Measurements from ENCODE around the gene GABRG3. TPM values are rescaled to one million over a fixed set of nuclear protein-coding genes. Genes with fewer than 3 reads are reported as not detected.

GABRG3 gene
- total RNA-seq, 4 donors from 2014 or later, result 0.67 to 3.0 TPM; not detected in 2

DNA sequence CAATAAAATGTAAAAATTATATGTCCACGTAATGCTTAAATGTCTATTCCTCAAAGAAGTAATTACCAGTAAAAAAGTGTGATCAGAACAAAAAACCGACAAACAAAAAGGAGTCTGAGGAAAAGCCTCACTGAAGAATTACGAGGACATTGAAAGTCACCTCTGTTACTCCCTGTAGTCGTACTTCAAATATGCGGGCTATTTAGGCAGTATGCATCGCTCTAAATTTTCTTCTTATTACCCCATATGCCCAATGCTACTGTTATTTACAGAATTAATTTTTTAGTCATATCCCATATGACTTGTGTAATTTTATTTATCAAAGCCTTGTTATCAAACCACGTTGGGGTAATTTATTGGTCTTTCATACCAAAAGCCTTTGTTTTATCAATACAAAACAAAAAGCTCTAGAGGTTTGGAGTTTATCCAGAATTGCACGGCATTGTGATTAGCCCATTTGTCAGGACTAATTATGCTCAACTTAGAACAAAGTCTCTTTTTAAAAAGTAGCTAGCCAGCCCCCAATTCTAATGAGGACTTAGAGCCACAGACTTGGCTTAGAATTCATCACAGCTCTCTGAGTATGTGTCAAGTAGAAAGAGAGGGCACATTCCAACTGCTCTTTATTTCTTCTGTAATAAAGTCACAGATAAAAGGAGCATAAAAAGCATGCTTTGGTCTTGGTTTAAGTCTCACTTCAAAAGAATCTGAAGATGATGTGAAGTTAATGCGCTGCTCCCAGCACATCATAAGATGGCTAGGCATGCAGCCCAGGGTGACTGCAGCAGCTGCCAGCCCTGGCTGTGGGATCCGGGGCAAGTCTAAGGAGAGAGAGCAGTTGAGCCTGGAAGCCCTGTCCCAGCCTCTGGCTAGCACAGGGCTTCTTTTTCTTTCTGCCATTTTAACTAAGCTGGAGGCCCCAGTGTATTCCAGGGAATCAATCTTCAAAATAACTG, 521.0 kb downstream of the GABRG3 start:
- Histone ChIP-seq H3K9me3 (no peaks in the 10 kb centered on the region), H3K27ac (peak overlapping the region; percentile 7 to 77 (median 37)), H3K4me1 (peaks cover 17 to 23% of the 10 kb centered on the region in 2 donors), H3K36me3 (no peaks in the 10 kb centered on the region), H3K4me3 (replicated peaks in 1 of 3) (no peak overlapping the region), H3K27me3 (no peaks in the 10 kb centered on the region)
- TF ChIP-seq, protein P1, sequence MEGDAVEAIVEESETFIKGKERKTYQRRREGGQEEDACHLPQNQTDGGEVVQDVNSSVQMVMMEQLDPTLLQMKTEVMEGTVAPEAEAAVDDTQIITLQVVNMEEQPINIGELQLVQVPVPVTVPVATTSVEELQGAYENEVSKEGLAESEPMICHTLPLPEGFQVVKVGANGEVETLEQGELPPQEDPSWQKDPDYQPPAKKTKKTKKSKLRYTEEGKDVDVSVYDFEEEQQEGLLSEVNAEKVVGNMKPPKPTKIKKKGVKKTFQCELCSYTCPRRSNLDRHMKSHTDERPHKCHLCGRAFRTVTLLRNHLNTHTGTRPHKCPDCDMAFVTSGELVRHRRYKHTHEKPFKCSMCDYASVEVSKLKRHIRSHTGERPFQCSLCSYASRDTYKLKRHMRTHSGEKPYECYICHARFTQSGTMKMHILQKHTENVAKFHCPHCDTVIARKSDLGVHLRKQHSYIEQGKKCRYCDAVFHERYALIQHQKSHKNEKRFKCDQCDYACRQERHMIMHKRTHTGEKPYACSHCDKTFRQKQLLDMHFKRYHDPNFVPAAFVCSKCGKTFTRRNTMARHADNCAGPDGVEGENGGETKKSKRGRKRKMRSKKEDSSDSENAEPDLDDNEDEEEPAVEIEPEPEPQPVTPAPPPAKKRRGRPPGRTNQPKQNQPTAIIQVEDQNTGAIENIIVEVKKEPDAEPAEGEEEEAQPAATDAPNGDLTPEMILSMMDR (IDR thresholded peaks at IDR 0.05), result no peak
- no peak for TF ChIP-seq POLR2A (IDR thresholded peaks at IDR 0.05)
- WGBS, 2 donors, result 56 to 57% methylated on average over 10 of the region's 10 CpGs
- DNase-seq, result peak; percentile 85 to 90
- intact Hi-C loops (cut with DNase I), result no loop called here

- WGBS, 2 donors, result 69 to 83% methylated on average over 3 of the region's 3 CpGs
- Histone ChIP-seq H3K36me3 (no peaks in the 10 kb centered on the region), H3K4me3 (replicated peaks in 1 of 3) (no peak overlapping the region), H3K27me3 (no peaks in the 10 kb centered on the region), H3K4me1 (peaks cover 15 to 17% of the 10 kb centered on the region in 2 donors), H3K27ac (no peak overlapping the region), H3K9me3 (no peaks in the 10 kb centered on the region)
- no peak for TF ChIP-seq POLR2A (IDR thresholded peaks at IDR 0.05)
- TF ChIP-seq, protein P1 (IDR thresholded peaks at IDR 0.05), result no peak
- no peak for DNase-seq
- intact Hi-C loops (cut with DNase I), result no loop called here
Measured at GRCh38 chr15:27495963-27496459, 525.0 kb downstream of the GABRG3 start.

- no peak for TF ChIP-seq POLR2A (IDR thresholded peaks at IDR 0.05)
- TF ChIP-seq, protein P1 (IDR thresholded peaks at IDR 0.05), result no peak
- Histone ChIP-seq H3K4me3 (replicated peaks in 1 of 3) (no peak overlapping the region), H3K27ac (no peak overlapping the region), H3K36me3 (no peaks in the 10 kb centered on the region), H3K4me1 (no peaks in the 10 kb centered on the region), H3K27me3 (no peaks in the 10 kb centered on the region), H3K9me3 (no peaks in the 10 kb centered on the region)
- 95 to 96% methylated on average over 10 of the region's 10 CpGs for WGBS, 2 donors
- intact Hi-C loops (cut with DNase I), result no loop called here
- DNase-seq, result no peak
Measured at GRCh38 chr15:27498700-27499099, 527.7 kb downstream of the GABRG3 start.

GRCh38 chr15:27499191-27499590, 528.2 kb downstream of the GABRG3 start:
- WGBS, 2 donors, result 82 to 86% methylated on average over 4 of the region's 4 CpGs
- intact Hi-C loops (cut with DNase I), result no loop called here
- Histone ChIP-seq H3K4me1 (no peaks in the 10 kb centered on the region), H3K4me3 (replicated peaks in 1 of 3) (no peak overlapping the region), H3K36me3 (no peaks in the 10 kb centered on the region), H3K27ac (no peak overlapping the region), H3K27me3 (no peaks in the 10 kb centered on the region), H3K9me3 (no peaks in the 10 kb centered on the region)
- TF ChIP-seq POLR2A (IDR thresholded peaks at IDR 0.05), result no peak
- TF ChIP-seq, protein P1 (IDR thresholded peaks at IDR 0.05), result no peak
- DNase-seq, result no peak

- Histone ChIP-seq H3K36me3 (no peaks in the 10 kb centered on the region), H3K9me3 (no peaks in the 10 kb centered on the region), H3K4me3 (replicated peaks in 1 of 3) (no peak overlapping the region), H3K4me1 (no peaks in the 10 kb centered on the region), H3K27me3 (no peaks in the 10 kb centered on the region), H3K27ac (no peak overlapping the region)
- WGBS, 2 donors, result 49 to 72% methylated on average over 6 of the region's 6 CpGs
- intact Hi-C loops (cut with DNase I), result no loop called here
- DNase-seq, result no peak
- TF ChIP-seq POLR2A (IDR thresholded peaks at IDR 0.05), result no peak
- TF ChIP-seq, protein P1 (IDR thresholded peaks at IDR 0.05), result no peak
Measured at GRCh38 chr15:27499719-27500118, 528.7 kb downstream of the GABRG3 start.
